Panc1 (cell line): ENCODE results near the gene LETM1.

Source experiments
- CTCF ChIP-seq: fragments of 450-650 bp; IDR thresholded peaks from 2 replicates; pipeline ENCODE4 v1.5.1; 2017; ENCODE audit warnings: mild to moderate bottlenecking
- REST ChIP-seq, 2 experiments: IDR thresholded peaks; 2 replicates each; pipeline ENCODE4 v1.6.1; 2011 to 2012; ENCODE audit warnings: low read depth in 2 of 2, control low read depth in 1 of 2, low read length in 1 of 2, mild to moderate bottlenecking in 1 of 2, moderate library complexity in 1 of 2; ENCODE audit not compliant: insufficient read depth in 1 of 2

- no peak for TF ChIP-seq CTCF
- TF ChIP-seq REST (IDR thresholded peaks at IDR 0.05; ENCODE audit: insufficient read depth in 1 of 2, low read depth in 2 of 2, low read length in 1 of 2) = no peak
These were observed 72.9 kb downstream of the LETM1 start for GRCh38 chr4:1783015-1783414.
